ENCODE measurements around the gene HMCN1. TPM values are rescaled to one million over a fixed set of nuclear protein-coding genes. Genes with fewer than 3 reads are reported as not detected.
A peak's percentile ranks its signal among the peaks of the same experiment; 100 is the strongest.

The HMCN1 gene
- polyA plus RNA-seq, 1 of the 3 experiments (the other 2 are of a cell fraction) = 59.5 TPM

DNA sequence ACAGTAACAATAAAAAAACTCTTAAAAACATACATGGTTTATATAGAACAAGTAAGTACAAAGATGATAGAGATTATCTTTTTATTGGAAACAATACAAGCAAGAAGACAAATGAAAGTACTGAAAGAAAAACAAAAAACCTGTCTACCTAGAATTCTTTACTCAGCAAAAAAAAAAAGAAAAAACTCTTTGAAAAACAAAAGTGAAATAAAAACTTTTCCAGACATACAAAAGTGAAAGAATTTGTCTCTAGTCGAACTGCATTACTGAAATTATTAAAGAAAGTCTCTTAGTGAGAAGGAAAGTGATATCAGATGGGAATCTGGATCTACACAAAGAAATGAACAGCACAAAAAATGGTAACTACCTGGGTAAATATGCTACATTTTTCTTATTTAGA lies 2.7 kb upstream of the HMCN1 start (continued):
- TF ChIP-seq IRF3 (IDR thresholded peaks at IDR 0.05; ENCODE audit: low read depth, low read length) = no peak
- no peak for TF ChIP-seq SIN3A (IDR thresholded peaks at IDR 0.05; ENCODE audit: borderline replicate concordance, low read depth, low read length)
- TF ChIP-seq, protein P1, sequence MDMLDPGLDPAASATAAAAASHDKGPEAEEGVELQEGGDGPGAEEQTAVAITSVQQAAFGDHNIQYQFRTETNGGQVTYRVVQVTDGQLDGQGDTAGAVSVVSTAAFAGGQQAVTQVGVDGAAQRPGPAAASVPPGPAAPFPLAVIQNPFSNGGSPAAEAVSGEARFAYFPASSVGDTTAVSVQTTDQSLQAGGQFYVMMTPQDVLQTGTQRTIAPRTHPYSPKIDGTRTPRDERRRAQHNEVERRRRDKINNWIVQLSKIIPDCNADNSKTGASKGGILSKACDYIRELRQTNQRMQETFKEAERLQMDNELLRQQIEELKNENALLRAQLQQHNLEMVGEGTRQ (IDR thresholded peaks at IDR 0.05; ENCODE audit: borderline replicate concordance, low read depth, low read length) = no peak
- no peak for TF ChIP-seq CHD2 (IDR thresholded peaks at IDR 0.05; ENCODE audit: low read length, partially characterized antibody)
- TF ChIP-seq, protein P2, sequence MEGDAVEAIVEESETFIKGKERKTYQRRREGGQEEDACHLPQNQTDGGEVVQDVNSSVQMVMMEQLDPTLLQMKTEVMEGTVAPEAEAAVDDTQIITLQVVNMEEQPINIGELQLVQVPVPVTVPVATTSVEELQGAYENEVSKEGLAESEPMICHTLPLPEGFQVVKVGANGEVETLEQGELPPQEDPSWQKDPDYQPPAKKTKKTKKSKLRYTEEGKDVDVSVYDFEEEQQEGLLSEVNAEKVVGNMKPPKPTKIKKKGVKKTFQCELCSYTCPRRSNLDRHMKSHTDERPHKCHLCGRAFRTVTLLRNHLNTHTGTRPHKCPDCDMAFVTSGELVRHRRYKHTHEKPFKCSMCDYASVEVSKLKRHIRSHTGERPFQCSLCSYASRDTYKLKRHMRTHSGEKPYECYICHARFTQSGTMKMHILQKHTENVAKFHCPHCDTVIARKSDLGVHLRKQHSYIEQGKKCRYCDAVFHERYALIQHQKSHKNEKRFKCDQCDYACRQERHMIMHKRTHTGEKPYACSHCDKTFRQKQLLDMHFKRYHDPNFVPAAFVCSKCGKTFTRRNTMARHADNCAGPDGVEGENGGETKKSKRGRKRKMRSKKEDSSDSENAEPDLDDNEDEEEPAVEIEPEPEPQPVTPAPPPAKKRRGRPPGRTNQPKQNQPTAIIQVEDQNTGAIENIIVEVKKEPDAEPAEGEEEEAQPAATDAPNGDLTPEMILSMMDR (IDR thresholded peaks at IDR 0.05) = no peak

GRCh38 chr1:185732951-185733350 lies 1.2 kb upstream of the HMCN1 start:
- no peaks in the 10 kb centered on the region for H3K36me3 ChIP-seq (replicated peaks in 1 of 2; ENCODE audit: control insufficient read depth in 1 of 2, insufficient read depth in 2 of 2, low read length in 1 of 2)
- peaks cover 7 to 14% of the 10 kb centered on the region in 2 experiments; a peak in 3 of 4 replicates for H3K4me1 ChIP-seq (ENCODE audit: control insufficient read depth in 1 of 2, insufficient read depth in 2 of 2, low read depth in 1 of 2, low read length in 1 of 2)
- peaks cover 11% of the 10 kb centered on the region for H3K79me2 ChIP-seq (ENCODE audit: insufficient read depth)
- H3F3A ChIP-seq (replicated peaks; ENCODE audit: insufficient read depth) = no peaks in the 10 kb centered on the region
- H3K9ac ChIP-seq = no peak overlapping the region
- H3K27ac ChIP-seq (ENCODE audit: low read depth in 2 of 2, low read length in 1 of 2) = peak overlapping the region in 1 of 2 experiments; percentile 78; a peak in 1 of 4 replicates
- H3K4me3 ChIP-seq (ENCODE audit: low read depth in 2 of 2, low read length in 1 of 2) = no peak overlapping the region
- DNase-seq = no peak
- ChIA-PET CTCF (interaction anchor here (1.0 to 3.9 kb wide), 2 partner anchors 12 to 13 kb away, joined by 4 to 18 read pairs; no protein-coding TSS in a partner anchor), POLR2A (no interaction called here)
- H4K20me1 ChIP-seq (ENCODE audit: insufficient read depth) = no peaks in the 10 kb centered on the region
- H3K27me3 ChIP-seq (ENCODE audit: insufficient read depth) = peaks cover 4% of the 10 kb centered on the region; the same call in 1 of the 2 replicates
- H3K9me3 ChIP-seq = no peaks in the 10 kb centered on the region
- no peak overlapping the region for H3K4me2 ChIP-seq
- TF ChIP-seq EP300 (IDR thresholded peaks at IDR 0.05; ENCODE audit: borderline replicate concordance in 1 of 2, low read depth in 1 of 2, low read length in 1 of 2) (no peak), RXRA (IDR thresholded peaks at IDR 0.05; ENCODE audit: borderline replicate concordance, low read depth) (no peak), GATA2 (CRISPR knock-in tag; IDR thresholded peaks at IDR 0.05) (no peak), TEAD4 (IDR thresholded peaks at IDR 0.05; ENCODE audit: borderline replicate concordance, insufficient read depth) (no peak), USF1 (IDR thresholded peaks at IDR 0.05; ENCODE audit: borderline replicate concordance, low read depth) (no peak), PBX3 (IDR thresholded peaks at IDR 0.05) (no peak), GABPA (IDR thresholded peaks at IDR 0.05; ENCODE audit: low read depth) (no peak), JUND (IDR thresholded peaks at IDR 0.05) (no peak), RAD21 (IDR thresholded peaks at IDR 0.05; ENCODE audit: low read length) (no peak), FOXM1 (IDR thresholded peaks at IDR 0.05; ENCODE audit: low read depth) (no peak), CHD2 (IDR thresholded peaks at IDR 0.05; ENCODE audit: low read length, partially characterized antibody) (no peak), TAF1 (IDR thresholded peaks at IDR 0.05; ENCODE audit: borderline replicate concordance, low read depth, low read length) (no peak)
- TF ChIP-seq, protein P1 (IDR thresholded peaks at IDR 0.05; ENCODE audit: borderline replicate concordance, low read depth, low read length) = no peak
- TF ChIP-seq, protein P3, sequence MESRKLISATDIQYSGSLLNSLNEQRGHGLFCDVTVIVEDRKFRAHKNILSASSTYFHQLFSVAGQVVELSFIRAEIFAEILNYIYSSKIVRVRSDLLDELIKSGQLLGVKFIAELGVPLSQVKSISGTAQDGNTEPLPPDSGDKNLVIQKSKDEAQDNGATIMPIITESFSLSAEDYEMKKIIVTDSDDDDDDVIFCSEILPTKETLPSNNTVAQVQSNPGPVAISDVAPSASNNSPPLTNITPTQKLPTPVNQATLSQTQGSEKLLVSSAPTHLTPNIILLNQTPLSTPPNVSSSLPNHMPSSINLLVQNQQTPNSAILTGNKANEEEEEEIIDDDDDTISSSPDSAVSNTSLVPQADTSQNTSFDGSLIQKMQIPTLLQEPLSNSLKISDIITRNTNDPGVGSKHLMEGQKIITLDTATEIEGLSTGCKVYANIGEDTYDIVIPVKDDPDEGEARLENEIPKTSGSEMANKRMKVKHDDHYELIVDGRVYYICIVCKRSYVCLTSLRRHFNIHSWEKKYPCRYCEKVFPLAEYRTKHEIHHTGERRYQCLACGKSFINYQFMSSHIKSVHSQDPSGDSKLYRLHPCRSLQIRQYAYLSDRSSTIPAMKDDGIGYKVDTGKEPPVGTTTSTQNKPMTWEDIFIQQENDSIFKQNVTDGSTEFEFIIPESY (IDR thresholded peaks at IDR 0.05; ENCODE audit: borderline replicate concordance, low read depth) = no peak
- TF ChIP-seq, protein P2 (IDR thresholded peaks at IDR 0.05) = no peak
- no peaks in the 10 kb centered on the region for H3K9me2 ChIP-seq
- 12% methylated on average over 5 of the region's 5 CpGs for WGBS (ENCODE audit: low lambda C conversion rate)
- H2AFZ ChIP-seq (ENCODE audit: low read depth) = no peak overlapping the region
